Mammary epithelial cell (primary cell): ENCODE data around the gene FHOD1.

Experiments used
- CTCF ChIP-seq, 2 donors: IDR thresholded peaks in 1 of 2; conservative IDR thresholded peaks in 1 of 2; 2 replicates each; pipeline ENCODE4 v1.5.1; 2011 to 2012; ENCODE audit warnings: inconsistent platforms in 2 of 2, low read length in 2 of 2, mild to moderate bottlenecking in 2 of 2, control low read depth in 1 of 2, low read depth in 1 of 2; ENCODE audit not compliant: insufficient read depth in 1 of 2; ENCODE audit errors: extremely low read depth in 1 of 2
- EZH2 ChIP-seq: IDR thresholded peaks from 2 replicates; pipeline ENCODE4 v1.6.1; 2012; ENCODE audit warnings: low read length, inconsistent platforms, borderline replicate concordance

- TF ChIP-seq CTCF (conservative IDR thresholded peaks at IDR 0.05 in 1 of 2, IDR thresholded peaks at IDR 0.05 in 1 of 2; ENCODE audit: extremely low read depth in 1 of 2, insufficient read depth in 1 of 2, low read depth in 1 of 2, low read length in 2 of 2) (no peak), EZH2 (no peak)
These were observed 44.9 kb downstream of the FHOD1 start for GRCh38 chr16:67202426-67202825.
